Neuronal stem cell (in vitro differentiated cells): Measurements from ENCODE around the gene PDCD1.
"Not testable (repeated sequence)": the region's sequence is repeated elsewhere in the genome, so short reads cannot be mapped to it uniquely, and the experiment has no call there.

ENCODE experiments used
- DNase-seq: peaks from one replicate; pipeline ENCODE4 v3.0.0-alpha.2; 2013; ENCODE audit warnings: low spot score
- H2AFZ ChIP-seq: one replicate; pipeline ENCODE4 v1.6.1; 2013; ENCODE audit warnings: mild to moderate bottlenecking, low read length, inconsistent platforms
- H2AK5ac ChIP-seq: 2 replicates; pipeline ENCODE4 v1.6.1; 2013; ENCODE audit warnings: low read depth, mild to moderate bottlenecking, inconsistent platforms, low read length, moderate library complexity, mixed read lengths
- H2BK120ac ChIP-seq: 2 replicates; pipeline ENCODE4 v1.6.1; 2013; ENCODE audit warnings: low read depth, mild to moderate bottlenecking, inconsistent platforms, low read length, moderate library complexity, mixed read lengths
- H2BK12ac ChIP-seq: one replicate; pipeline ENCODE4 v1.6.1; 2013; ENCODE audit warnings: low read length, inconsistent platforms
- H2BK15ac ChIP-seq: 2 replicates; pipeline ENCODE4 v1.6.1; 2013; ENCODE audit warnings: mild to moderate bottlenecking, low read length, inconsistent platforms, mixed read lengths
- H2BK5ac ChIP-seq: one replicate; pipeline ENCODE4 v1.6.1; 2013; ENCODE audit warnings: inconsistent platforms, mild to moderate bottlenecking, low read length, moderate library complexity
- H3K14ac ChIP-seq: one replicate; pipeline ENCODE4 v1.6.1; 2013; ENCODE audit warnings: low read length, inconsistent platforms
- H3K18ac ChIP-seq: 2 replicates; pipeline ENCODE4 v1.6.1; 2013; ENCODE audit warnings: low read length, inconsistent platforms
- H3K23ac ChIP-seq: 2 replicates; pipeline ENCODE4 v1.6.1; 2013; ENCODE audit warnings: low read depth, mild to moderate bottlenecking, mixed read lengths, low read length, inconsistent platforms; ENCODE audit not compliant: poor library complexity
- H3K27ac ChIP-seq: replicated peaks from 3 replicates; pipeline ENCODE4 v1.5.1; 2013; ENCODE audit warnings: low read length, inconsistent platforms
- H3K27me3 ChIP-seq, 3 experiments: 2 replicates each; pipeline ENCODE4 v1.6.1; 2013; ENCODE audit warnings: low read length in 3 of 3, mild to moderate bottlenecking in 2 of 3, inconsistent platforms in 1 of 3, low read depth in 1 of 3, mixed read lengths in 1 of 3, moderate library complexity in 1 of 3; ENCODE audit not compliant: control insufficient read depth in 3 of 3, insufficient read depth in 3 of 3
- H3K36me3 ChIP-seq, 2 donors: replicated peaks in 1 of 2; 2 replicates each; pipeline ENCODE4 v1.6.1; 2013; ENCODE audit warnings: low read length in 2 of 2; ENCODE audit not compliant: control insufficient read depth in 2 of 2, insufficient read depth in 2 of 2
- H3K4ac ChIP-seq: 2 replicates; pipeline ENCODE4 v1.6.1; 2013; ENCODE audit warnings: inconsistent platforms, mild to moderate bottlenecking, low read length, moderate library complexity
- H3K4me1 ChIP-seq, 2 donors: 1 replicate in 1 of 2; 2 replicates in 1 of 2; pipeline ENCODE4 v1.6.1; 2013; ENCODE audit warnings: low read length in 2 of 2, low read depth in 1 of 2; ENCODE audit not compliant: control insufficient read depth in 2 of 2, insufficient read depth in 1 of 2
- H3K4me2 ChIP-seq: one replicate; pipeline ENCODE4 v1.6.1; 2013; ENCODE audit warnings: mild to moderate bottlenecking, low read length, inconsistent platforms; ENCODE audit not compliant: insufficient read depth, poor library complexity, severe bottlenecking
- H3K4me3 ChIP-seq, 2 donors: 2 replicates each; pipeline ENCODE4 v1.5.1; 2013; ENCODE audit warnings: low read length in 2 of 2, mild to moderate bottlenecking in 2 of 2, inconsistent platforms in 1 of 2, moderate library complexity in 1 of 2
- H3K79me1 ChIP-seq: one replicate; pipeline ENCODE4 v1.6.1; 2013; ENCODE audit warnings: low read depth, mild to moderate bottlenecking, inconsistent platforms, low read length, moderate library complexity
- H3K9ac ChIP-seq: one replicate; pipeline ENCODE4 v1.6.1; 2013; ENCODE audit warnings: mild to moderate bottlenecking, low read depth, low read length, inconsistent platforms; ENCODE audit not compliant: poor library complexity
- H3K9me3 ChIP-seq, 2 donors: replicated peaks in 1 of 2; 2 replicates each; pipeline versions ENCODE3 to v1.6.1; 2013; ENCODE audit warnings: low read length in 2 of 2, mild to moderate bottlenecking in 2 of 2, inconsistent platforms in 1 of 2, low read depth in 1 of 2, mixed read lengths in 1 of 2, moderate library complexity in 1 of 2; ENCODE audit not compliant: control insufficient read depth in 2 of 2, insufficient read depth in 1 of 2
- H4K8ac ChIP-seq: one replicate; pipeline ENCODE4 v1.6.1; 2013; ENCODE audit warnings: low read depth, mild to moderate bottlenecking, inconsistent platforms, low read length, moderate library complexity
- H4K91ac ChIP-seq: one replicate; pipeline ENCODE4 v1.6.1; 2013; ENCODE audit warnings: low read length, low read depth, mild to moderate bottlenecking, inconsistent platforms; ENCODE audit not compliant: poor library complexity
- WGBS, 2 donors: extraction: QIAGEN DNeasy Blood & Tissue Kit; methylation state at CpG; one replicate each; pipeline ENCODE4 v1.1.7; 2013; ENCODE audit warnings: missing lambda C conversion rate in 2 of 2, mixed read lengths in 1 of 2; ENCODE audit not compliant: insufficient read length in 2 of 2, insufficient replicate concordance in 1 of 2; ENCODE audit errors: extremely low coverage in 2 of 2; 5-methylcytosine and 5-hydroxymethylcytosine counted together

Gene PDCD1

GRCh38 chr2:241808721-241809382 is 49.8 kb downstream of the PDCD1 start, which contains the start of gene NEU4:
Gene NEU4 (plus strand): TSS chr2:241809193. CDS start chr2:241814485, 5,292 bp downstream.
- DNase-seq: no peak
- H2BK12ac ChIP-seq: peak within 1 kb of the TSS; percentile 63
- no peak within 1 kb of the TSS for H3K4me2 ChIP-seq
- H3K18ac ChIP-seq: peak within 1 kb of the TSS; percentile 81
- peak within 1 kb of the TSS; percentile 38 for H3K27ac ChIP-seq
- peak within 1 kb of the TSS; percentile 62 for H2AFZ ChIP-seq
- no peak within 1 kb of the TSS for H4K91ac ChIP-seq
- H4K8ac ChIP-seq: peak within 1 kb of the TSS; percentile 52
- H2AK5ac ChIP-seq: peak within 1 kb of the TSS; percentile 27
- H2BK15ac ChIP-seq: peak within 1 kb of the TSS; percentile 91
- no peak within 1 kb of the TSS for H3K23ac ChIP-seq
- H3K79me1 ChIP-seq: no peaks in the 10 kb centered on the region
- peak within 1 kb of the TSS; percentile 48 for H3K14ac ChIP-seq
- H3K36me3 ChIP-seq: no peaks in the 10 kb centered on the region
- no peaks in the 10 kb centered on the region for H3K27me3 ChIP-seq
- peak within 1 kb of the TSS; percentile 4 for H2BK120ac ChIP-seq
- H3K9ac ChIP-seq: no peak within 1 kb of the TSS
- H3K4me1 ChIP-seq: peaks cover 16 to 18% of the 10 kb centered on the region in 2 donors
- peak within 1 kb of the TSS in 1 of 2 donors; percentile 18 for H3K4me3 ChIP-seq
- H2BK5ac ChIP-seq: no peak within 1 kb of the TSS
- peak within 1 kb of the TSS; percentile 97 for H3K4ac ChIP-seq
- no CpG with 5 or more reads among the region's 31 CpGs for WGBS, 2 donors
- no peaks in the 10 kb centered on the region for H3K9me3 ChIP-seq

GRCh38 chr2:241808051-241808720 is 50.5 kb downstream of the PDCD1 start:
- Histone ChIP-seq H3K79me1 (peaks cover 2% of the 10 kb centered on the region), H2BK5ac (no peak overlapping the region), H3K23ac (no peak overlapping the region), H3K18ac (peak overlapping the region; percentile 59), H3K9ac (no peak overlapping the region), H2BK12ac (no peak overlapping the region), H4K91ac (no peak overlapping the region), H2BK120ac (no peak overlapping the region), H3K4me2 (no peak overlapping the region), H2AFZ (peak overlapping the region; percentile 62), H3K27ac (peak overlapping the region; percentile 38), H3K4ac (no peak overlapping the region), H3K4me3 (no peak overlapping the region), H2AK5ac (no peak overlapping the region), H4K8ac (no peak overlapping the region), H3K9me3 (no peaks in the 10 kb centered on the region), H3K36me3 (no peaks in the 10 kb centered on the region), H3K14ac (no peak overlapping the region), H3K27me3 (peaks cover 0 to 4% (median 0%) of the 10 kb centered on the region in 3 experiments), H2BK15ac (no peak overlapping the region), H3K4me1 (peaks cover 16 to 18% of the 10 kb centered on the region in 2 donors)
- WGBS, 2 donors: no CpG with 5 or more reads among the region's 17 CpGs
- no peak for DNase-seq

- not testable (repeated sequence) for H3K27ac ChIP-seq, H2AFZ ChIP-seq, H2BK12ac ChIP-seq, H3K4me2 ChIP-seq, H3K18ac ChIP-seq, H3K9me3 ChIP-seq, H4K91ac ChIP-seq, H2AK5ac ChIP-seq, H2BK5ac ChIP-seq, H3K27me3 ChIP-seq, H3K4me3 ChIP-seq, H2BK120ac ChIP-seq, H4K8ac ChIP-seq, H3K14ac ChIP-seq, H3K23ac ChIP-seq, DNase-seq, H3K36me3 ChIP-seq, H3K4ac ChIP-seq, H3K9ac ChIP-seq, H3K79me1 ChIP-seq, H2BK15ac ChIP-seq
- WGBS, 2 donors: no CpG with 5 or more reads among the region's 8 CpGs
- H3K4me1 ChIP-seq: peaks cover 16 to 22% of the 10 kb centered on the region in 2 donors
These were observed 52.5 kb downstream of the PDCD1 start for GRCh38 chr2:241806217-241806616.
